ENCODE results near the gene TMPRSS9. TPM values are rescaled to one million over a fixed set of nuclear protein-coding genes. Genes with fewer than 3 reads are reported as not detected.

The TMPRSS9 gene
- total RNA-seq, 1 experiment from 2014 or later: not detected

DNA sequence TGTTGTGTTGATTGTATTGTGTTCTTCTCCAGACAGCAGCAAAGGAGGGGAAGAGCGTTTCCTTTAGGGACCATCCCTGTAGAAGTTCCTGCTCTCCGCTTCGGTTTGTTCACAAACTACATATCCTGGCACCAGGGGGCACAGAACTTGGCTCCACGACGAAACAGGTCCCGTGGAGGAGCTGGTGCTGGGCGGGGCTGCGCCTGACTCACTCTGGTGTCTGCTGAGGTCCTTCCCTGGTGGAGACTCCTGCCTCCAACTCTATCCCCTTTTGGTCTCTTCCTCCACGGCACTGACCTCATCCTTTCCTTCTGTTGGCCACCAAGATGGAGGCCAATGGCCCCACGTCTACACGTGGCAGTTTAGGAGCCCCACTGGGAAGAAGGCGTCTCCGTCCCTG is 14.7 kb downstream of the TMPRSS9 start:
- DNase-seq (ENCODE audit: low spot score): no peak
- TF ChIP-seq EZH2 (IDR thresholded peaks at IDR 0.05; ENCODE audit: borderline replicate concordance, low read depth, low read length, poor library complexity, severe bottlenecking): no peak
- TF ChIP-seq, protein P1, sequence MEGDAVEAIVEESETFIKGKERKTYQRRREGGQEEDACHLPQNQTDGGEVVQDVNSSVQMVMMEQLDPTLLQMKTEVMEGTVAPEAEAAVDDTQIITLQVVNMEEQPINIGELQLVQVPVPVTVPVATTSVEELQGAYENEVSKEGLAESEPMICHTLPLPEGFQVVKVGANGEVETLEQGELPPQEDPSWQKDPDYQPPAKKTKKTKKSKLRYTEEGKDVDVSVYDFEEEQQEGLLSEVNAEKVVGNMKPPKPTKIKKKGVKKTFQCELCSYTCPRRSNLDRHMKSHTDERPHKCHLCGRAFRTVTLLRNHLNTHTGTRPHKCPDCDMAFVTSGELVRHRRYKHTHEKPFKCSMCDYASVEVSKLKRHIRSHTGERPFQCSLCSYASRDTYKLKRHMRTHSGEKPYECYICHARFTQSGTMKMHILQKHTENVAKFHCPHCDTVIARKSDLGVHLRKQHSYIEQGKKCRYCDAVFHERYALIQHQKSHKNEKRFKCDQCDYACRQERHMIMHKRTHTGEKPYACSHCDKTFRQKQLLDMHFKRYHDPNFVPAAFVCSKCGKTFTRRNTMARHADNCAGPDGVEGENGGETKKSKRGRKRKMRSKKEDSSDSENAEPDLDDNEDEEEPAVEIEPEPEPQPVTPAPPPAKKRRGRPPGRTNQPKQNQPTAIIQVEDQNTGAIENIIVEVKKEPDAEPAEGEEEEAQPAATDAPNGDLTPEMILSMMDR (conservative IDR thresholded peaks at IDR 0.05; ENCODE audit: low read depth, low read length): no peak
- Histone ChIP-seq H3K36me3 (ENCODE audit: insufficient read depth, low read length, poor library complexity, severe bottlenecking) (no peaks in the 10 kb centered on the region), H3K27me3 (replicated peaks; ENCODE audit: insufficient read depth, low read depth, low read length, poor library complexity) (no peaks in the 10 kb centered on the region), H3K4me1 (ENCODE audit: insufficient read depth, low read length, poor library complexity, severe bottlenecking) (no peaks in the 10 kb centered on the region), H3K27ac (ENCODE audit: low read depth, low read length, poor library complexity, severe bottlenecking) (no peak overlapping the region), H3K4me3 (ENCODE audit: low read depth, low read length, poor library complexity, severe bottlenecking) (no peak overlapping the region), H3K9me3 (ENCODE audit: low read depth, low read length, poor library complexity, severe bottlenecking) (no peaks in the 10 kb centered on the region)
- CTCF ChIA-PET: interaction anchor here (0.6 kb wide), 1 partner anchor 19 kb away, joined by 4 read pairs; no protein-coding TSS in a partner anchor
- BruUV-seq (replicated peaks): no TSS peak
- POLR2A ChIA-PET (ENCODE audit: low non-redundant PET): no interaction called here
- intact Hi-C loops (cut with micrococcal nuclease; ENCODE audit: unreplicated experiment): no loop called here

GRCh38 chr19:2375353-2376121 is 15.5 kb downstream of the TMPRSS9 start:
- DNase-seq (ENCODE audit: low spot score): no peak
- ChIA-PET POLR2A (ENCODE audit: low non-redundant PET) (interaction anchor here (0.6 kb wide), 1 partner anchor 75 kb away, joined by 3 read pairs; no protein-coding TSS in a partner anchor), CTCF (interaction anchor here (0.6 kb wide), 1 partner anchor 20 kb away, joined by 4 read pairs; no protein-coding TSS in a partner anchor)
- Histone ChIP-seq H3K27ac (ENCODE audit: low read depth, low read length, poor library complexity, severe bottlenecking) (no peak overlapping the region), H3K27me3 (replicated peaks; ENCODE audit: insufficient read depth, low read depth, low read length, poor library complexity) (no peaks in the 10 kb centered on the region), H3K9me3 (ENCODE audit: low read depth, low read length, poor library complexity, severe bottlenecking) (no peaks in the 10 kb centered on the region), H3K4me1 (ENCODE audit: insufficient read depth, low read length, poor library complexity, severe bottlenecking) (no peaks in the 10 kb centered on the region), H3K4me3 (ENCODE audit: low read depth, low read length, poor library complexity, severe bottlenecking) (no peak overlapping the region), H3K36me3 (ENCODE audit: insufficient read depth, low read length, poor library complexity, severe bottlenecking) (no peaks in the 10 kb centered on the region)
- BruUV-seq (replicated peaks): no TSS peak
- intact Hi-C loops (cut with micrococcal nuclease; ENCODE audit: unreplicated experiment): no loop called here
- TF ChIP-seq, protein P1 (conservative IDR thresholded peaks at IDR 0.05; ENCODE audit: low read depth, low read length): no peak
- no peak for TF ChIP-seq EZH2 (IDR thresholded peaks at IDR 0.05; ENCODE audit: borderline replicate concordance, low read depth, low read length, poor library complexity, severe bottlenecking)

DNA sequence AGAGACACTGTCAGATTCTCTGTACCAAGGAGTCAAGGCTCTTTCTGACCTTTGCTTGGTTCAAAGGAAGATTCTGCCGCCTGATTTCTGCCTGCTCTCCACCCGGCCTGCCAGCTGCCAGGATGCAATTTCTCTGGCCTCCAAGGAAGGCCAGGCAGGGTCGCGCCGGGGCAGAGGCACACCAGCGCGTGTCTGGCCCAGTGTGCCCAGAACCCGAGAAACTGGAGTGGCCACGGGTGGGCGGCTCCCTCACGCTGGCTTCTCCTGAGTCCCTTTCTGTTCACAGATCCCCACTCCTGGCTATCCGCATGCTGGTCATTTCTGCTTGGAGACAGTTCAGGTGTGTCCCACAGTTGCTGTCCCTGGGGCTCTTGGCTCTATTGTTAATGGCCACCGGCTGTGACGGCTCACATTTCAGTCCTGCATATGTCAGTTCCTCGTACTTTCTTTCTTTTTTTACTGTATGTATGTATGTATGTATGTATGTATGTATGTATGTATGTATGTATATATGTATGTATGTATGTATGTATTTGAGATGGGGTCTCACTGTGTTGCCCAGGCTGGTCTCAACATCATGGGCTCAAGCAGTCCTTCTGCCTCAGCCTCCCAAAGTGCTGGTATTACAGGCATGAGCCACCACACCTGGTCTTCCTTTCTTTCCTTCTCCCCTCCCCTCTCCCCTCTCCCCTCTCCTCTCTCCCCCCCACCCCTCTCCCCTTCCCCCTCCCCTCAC is 16.9 kb downstream of the TMPRSS9 start:
- CTCF ChIA-PET: no interaction called here
- H3K27me3 ChIP-seq (replicated peaks; ENCODE audit: insufficient read depth, low read depth, low read length, poor library complexity): no peaks in the 10 kb centered on the region
- BruUV-seq (replicated peaks): no TSS peak
- no peak for DNase-seq (ENCODE audit: low spot score)
- TF ChIP-seq EZH2 (IDR thresholded peaks at IDR 0.05; ENCODE audit: borderline replicate concordance, low read depth, low read length, poor library complexity, severe bottlenecking): no peak
- TF ChIP-seq, protein P1 (conservative IDR thresholded peaks at IDR 0.05; ENCODE audit: low read depth, low read length): no peak
- H3K36me3 ChIP-seq (ENCODE audit: insufficient read depth, low read length, poor library complexity, severe bottlenecking): no peaks in the 10 kb centered on the region
- intact Hi-C loops (cut with micrococcal nuclease; ENCODE audit: unreplicated experiment): no loop called here
- POLR2A ChIA-PET (ENCODE audit: low non-redundant PET): no interaction called here
- H3K27ac ChIP-seq (ENCODE audit: low read depth, low read length, poor library complexity, severe bottlenecking): no peak overlapping the region
- H3K9me3 ChIP-seq (ENCODE audit: low read depth, low read length, poor library complexity, severe bottlenecking): no peaks in the 10 kb centered on the region
- H3K4me1 ChIP-seq (ENCODE audit: insufficient read depth, low read length, poor library complexity, severe bottlenecking): no peaks in the 10 kb centered on the region
- no peak overlapping the region for H3K4me3 ChIP-seq (ENCODE audit: low read depth, low read length, poor library complexity, severe bottlenecking)
